AG09309 (cell line): ENCODE measurements around the gene AIMP2.

Source experiments
- DNase-seq: peaks from one replicate; pipeline ENCODE4 v3.0.0-alpha.2; 2010; ENCODE audit warnings: low read depth
- H3K4me3 ChIP-seq: 2 replicates; pipeline ENCODE4 v1.5.1; 2011; ENCODE audit warnings: mild to moderate bottlenecking, low read depth, low read length, moderate library complexity; ENCODE audit not compliant: control insufficient read depth
- TF ChIP-seq, protein P1 (sequence below): IDR thresholded peaks from 2 replicates; pipeline ENCODE4 v1.5.1; 2011; ENCODE audit warnings: mild to moderate bottlenecking, low read depth, low read length, inconsistent platforms; ENCODE audit not compliant: insufficient read depth, control insufficient read depth; ENCODE audit errors: missing control alignments

The AIMP2 gene

DNA sequence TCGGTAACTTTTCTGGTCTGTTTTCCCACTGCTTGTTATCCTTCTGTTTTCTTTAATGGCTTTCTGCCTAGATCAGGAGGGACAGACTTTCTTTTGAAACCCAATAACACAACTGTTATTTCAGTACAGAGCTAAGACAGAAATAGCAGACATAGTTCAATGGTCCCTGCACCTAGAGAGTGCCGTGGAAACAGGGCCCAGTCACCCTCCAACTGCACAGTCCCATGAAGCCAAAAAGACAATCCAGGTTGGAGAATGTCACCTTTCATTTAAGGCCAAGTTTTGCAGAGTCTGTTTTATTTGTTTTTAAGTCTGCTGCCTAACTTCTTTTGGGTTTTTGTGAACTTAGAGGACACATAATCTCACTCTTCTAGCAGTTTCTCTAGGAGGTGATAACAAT, 2.5 kb downstream of the AIMP2 start:
- DNase-seq, result no peak
- H3K4me3 ChIP-seq, result no peak overlapping the region
- TF ChIP-seq, protein P1, sequence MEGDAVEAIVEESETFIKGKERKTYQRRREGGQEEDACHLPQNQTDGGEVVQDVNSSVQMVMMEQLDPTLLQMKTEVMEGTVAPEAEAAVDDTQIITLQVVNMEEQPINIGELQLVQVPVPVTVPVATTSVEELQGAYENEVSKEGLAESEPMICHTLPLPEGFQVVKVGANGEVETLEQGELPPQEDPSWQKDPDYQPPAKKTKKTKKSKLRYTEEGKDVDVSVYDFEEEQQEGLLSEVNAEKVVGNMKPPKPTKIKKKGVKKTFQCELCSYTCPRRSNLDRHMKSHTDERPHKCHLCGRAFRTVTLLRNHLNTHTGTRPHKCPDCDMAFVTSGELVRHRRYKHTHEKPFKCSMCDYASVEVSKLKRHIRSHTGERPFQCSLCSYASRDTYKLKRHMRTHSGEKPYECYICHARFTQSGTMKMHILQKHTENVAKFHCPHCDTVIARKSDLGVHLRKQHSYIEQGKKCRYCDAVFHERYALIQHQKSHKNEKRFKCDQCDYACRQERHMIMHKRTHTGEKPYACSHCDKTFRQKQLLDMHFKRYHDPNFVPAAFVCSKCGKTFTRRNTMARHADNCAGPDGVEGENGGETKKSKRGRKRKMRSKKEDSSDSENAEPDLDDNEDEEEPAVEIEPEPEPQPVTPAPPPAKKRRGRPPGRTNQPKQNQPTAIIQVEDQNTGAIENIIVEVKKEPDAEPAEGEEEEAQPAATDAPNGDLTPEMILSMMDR, result no peak

DNA sequence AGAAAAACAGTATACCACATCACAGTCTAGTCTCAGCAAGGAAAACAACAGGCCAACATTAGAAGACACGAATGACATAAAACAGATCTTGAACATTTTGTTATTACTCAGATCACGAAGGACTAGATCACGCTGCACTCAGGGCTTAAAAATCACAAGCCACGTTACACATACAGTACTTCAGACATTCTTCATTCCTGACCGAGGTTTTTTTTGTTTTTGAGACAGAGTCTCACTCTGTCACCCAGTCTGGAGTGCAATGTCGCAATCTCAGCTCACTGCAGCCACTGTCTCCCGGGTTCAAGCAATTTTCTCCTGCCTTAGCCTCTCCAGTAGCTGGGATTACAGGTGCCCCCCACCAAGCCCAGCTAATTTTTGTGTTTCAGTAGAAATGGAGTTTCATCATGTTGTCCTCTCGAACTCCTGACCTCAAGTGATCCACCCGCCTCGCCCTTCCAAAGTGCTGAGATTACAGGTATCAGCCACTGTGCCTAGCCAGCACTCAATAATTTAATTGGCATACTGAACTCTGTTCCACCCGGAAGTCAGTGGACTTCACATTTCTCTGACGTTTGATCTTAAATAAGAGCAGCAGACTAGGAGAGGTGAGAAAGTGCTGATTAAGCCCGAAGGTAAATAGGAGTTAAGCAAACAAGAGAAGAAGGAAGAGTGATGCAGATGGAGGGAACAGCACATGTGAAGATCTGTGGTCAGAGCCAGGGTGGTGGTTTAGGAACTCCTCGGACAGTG, 3.5 kb downstream of the AIMP2 start:
- no peak for DNase-seq
- TF ChIP-seq, protein P1, result no peak
- H3K4me3 ChIP-seq, result no peak overlapping the region

DNA sequence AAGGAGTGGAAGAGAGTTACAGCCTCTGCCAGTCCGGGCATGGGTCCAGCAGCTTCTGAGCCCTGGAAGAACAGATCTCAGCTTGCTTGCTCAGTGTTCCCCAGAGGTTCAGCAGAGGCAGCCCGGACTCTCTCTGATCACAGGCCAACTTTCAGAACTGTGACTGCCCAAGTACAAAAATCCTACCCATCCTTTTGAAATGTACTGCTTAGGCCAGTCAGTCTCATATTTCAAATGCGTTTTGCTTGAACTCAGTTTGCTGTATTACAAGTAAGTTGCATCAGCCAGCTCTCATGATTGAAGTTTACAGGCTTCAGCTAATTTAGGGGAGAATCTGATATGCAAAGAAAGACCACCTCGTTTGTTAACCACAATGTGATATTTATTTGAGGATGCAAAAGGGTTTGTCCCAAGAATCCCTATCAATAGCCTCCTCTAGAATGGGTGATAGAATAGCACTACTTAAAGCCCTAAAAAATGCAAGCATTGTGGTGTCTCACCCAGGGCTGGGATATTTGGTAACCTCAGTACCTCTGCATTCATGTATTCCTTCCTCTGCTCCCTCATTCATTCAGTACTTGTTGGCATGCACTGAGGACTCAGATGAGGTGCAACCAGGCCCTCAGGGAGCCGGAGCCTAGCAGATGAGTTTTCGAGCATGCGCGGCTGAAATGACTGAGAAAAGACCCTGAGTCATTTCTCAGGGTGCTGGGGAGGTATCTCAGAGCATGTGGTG, 7.0 kb downstream of the AIMP2 start:
- peak; percentile 98 for DNase-seq
- TF ChIP-seq, protein P1, result no peak
- H3K4me3 ChIP-seq, result no peak overlapping the region

DNA sequence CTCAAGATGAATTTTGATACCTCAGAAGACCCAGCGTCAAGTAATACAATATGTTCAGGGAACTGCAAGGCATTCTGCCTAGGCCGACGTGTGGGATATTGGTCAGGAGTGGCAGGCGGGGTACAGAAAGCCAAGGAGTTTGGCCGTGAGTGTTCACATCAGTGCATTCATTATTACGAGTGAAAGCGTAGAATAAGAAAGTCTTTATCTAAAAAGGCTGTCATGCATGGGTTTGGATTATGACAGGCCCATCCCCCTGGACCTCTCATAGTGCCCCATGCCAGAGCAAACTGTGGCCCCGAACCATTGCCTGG, 7.5 kb downstream of the AIMP2 start:
- TF ChIP-seq, protein P1, result no peak
- no peak for DNase-seq
- H3K4me3 ChIP-seq, result no peak overlapping the region

DNA sequence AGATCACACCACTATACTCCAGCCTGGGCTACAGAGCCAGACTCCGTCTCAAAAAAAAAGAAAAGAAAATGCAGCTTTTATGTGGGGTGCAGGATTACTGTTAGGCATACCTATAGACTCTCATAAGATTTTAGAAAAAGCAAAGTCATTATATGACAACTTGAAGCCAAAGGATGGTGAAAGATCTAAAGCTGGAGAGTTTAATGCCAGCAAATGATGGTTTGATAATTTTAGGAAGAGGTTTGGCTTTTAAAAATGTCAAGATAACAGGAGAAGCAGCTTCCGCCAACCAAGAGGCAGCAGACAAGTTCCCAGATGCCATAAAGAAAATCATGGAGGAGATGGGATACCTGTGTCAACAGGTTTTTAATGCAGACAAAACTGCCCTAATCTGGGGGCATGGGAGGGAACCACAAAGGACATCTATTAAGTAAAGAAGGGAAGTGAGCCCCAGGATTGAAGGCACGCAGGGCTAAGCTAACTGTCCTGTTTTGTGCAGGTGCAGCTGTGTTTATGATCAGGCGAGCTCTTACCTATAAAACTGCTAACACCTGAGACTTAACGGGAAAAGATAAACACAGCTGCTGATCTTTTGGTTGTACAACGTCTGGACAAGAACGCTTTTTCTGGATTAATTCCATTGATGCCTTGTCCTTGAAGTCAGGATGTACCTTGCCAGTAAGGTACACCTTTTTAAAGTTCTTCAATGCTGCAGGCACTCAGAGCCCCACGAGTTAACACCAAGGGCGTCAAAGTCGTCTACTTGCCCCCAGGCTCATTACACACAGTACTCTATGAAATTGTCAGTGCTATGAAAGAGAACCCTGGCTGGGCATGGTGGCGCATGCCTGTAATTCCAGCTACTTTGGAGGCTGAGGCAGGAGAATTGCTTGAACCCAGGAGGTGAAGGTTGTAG, 11.6 kb downstream of the AIMP2 start:
- TF ChIP-seq, protein P1, result no peak
- H3K4me3 ChIP-seq, result no peak overlapping the region
- no peak for DNase-seq

DNA sequence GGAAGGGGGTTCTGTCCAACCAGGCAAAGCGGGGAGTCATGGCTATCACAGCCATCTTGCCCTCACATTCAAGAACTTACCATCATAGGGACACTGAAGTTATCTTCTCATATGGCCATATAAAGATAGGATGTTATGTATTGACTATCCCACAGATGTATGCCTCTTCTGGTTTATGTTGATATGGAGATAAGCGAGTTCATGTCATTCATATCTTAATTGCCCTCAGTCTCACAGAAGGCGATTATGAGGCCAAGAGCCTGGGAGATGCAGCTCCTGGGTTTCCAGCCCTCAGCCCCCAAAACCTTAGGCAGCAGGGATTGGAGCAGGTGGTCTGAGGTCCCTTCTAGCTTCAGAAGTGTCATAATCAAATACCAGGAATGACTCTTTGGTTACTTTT, 13.6 kb downstream of the AIMP2 start:
- H3K4me3 ChIP-seq, result no peak overlapping the region
- DNase-seq, result no peak

More for the DNA sequence above, 13.6 kb downstream of the AIMP2 start:
- TF ChIP-seq, protein P1, result no peak
